ENCODE results near the gene BCL2L13. TPM values are rescaled to one million over a fixed set of nuclear protein-coding genes. Genes with fewer than 3 reads are reported as not detected.
A peak's percentile ranks its signal among the peaks of the same experiment; 100 is the strongest.

Gene BCL2L13
- total and polyA plus RNA-seq, 3 donors from 2014 or later, result 60.1 to 80.2 (median 74.1) TPM

- H3K27me3 ChIP-seq, result no peaks in the 10 kb centered on the region
- DNase-seq, result no peak
- H3K9me3 ChIP-seq, result no peaks in the 10 kb centered on the region
- H3K27ac ChIP-seq, result no peak overlapping the region
- no peaks in the 10 kb centered on the region for H3K36me3 ChIP-seq (ENCODE audit: low read depth, missing control alignments)
- H3K4me3 ChIP-seq, result no peak overlapping the region
- TF ChIP-seq POLR2A (IDR thresholded peaks at IDR 0.05), result no peak
- no peak for TF ChIP-seq CTCF (IDR thresholded peaks at IDR 0.05)
- WGBS, 2 donors, result 79 to 89% methylated on average over 6 to 7 of the region's 7 CpGs
- intact Hi-C loops (cut with DNase I; ENCODE audit: low total_unique reads), result no loop called here
- H3K4me1 ChIP-seq, result no peaks in the 10 kb centered on the region
These were observed 105.9 kb downstream of the BCL2L13 start for GRCh38 chr22:17744430-17744829.

GRCh38 chr22:17746916-17747315 lies 108.4 kb downstream of the BCL2L13 start:
- intact Hi-C loops (cut with DNase I; ENCODE audit: low total_unique reads), result no loop called here
- Histone ChIP-seq H3K4me1 (no peaks in the 10 kb centered on the region), H3K9me3 (no peaks in the 10 kb centered on the region), H3K27me3 (no peaks in the 10 kb centered on the region), H3K4me3 (no peak overlapping the region), H3K27ac (no peak overlapping the region), H3K36me3 (ENCODE audit: low read depth, missing control alignments) (no peaks in the 10 kb centered on the region)
- DNase-seq, result no peak
- TF ChIP-seq POLR2A (IDR thresholded peaks at IDR 0.05) (no peak), CTCF (IDR thresholded peaks at IDR 0.05) (no peak)
- WGBS, 2 donors, result 95% methylated on average over 10 of the region's 10 CpGs

GRCh38 chr22:17748555-17749353 lies 110.2 kb downstream of the BCL2L13 start:
- intact Hi-C loops (cut with DNase I; ENCODE audit: low total_unique reads), result no loop called here
- no peak overlapping the region for H3K27ac ChIP-seq
- H3K36me3 ChIP-seq (ENCODE audit: low read depth, missing control alignments), result no peaks in the 10 kb centered on the region
- peak overlapping the region; percentile 18 to 31 for H3K4me3 ChIP-seq
- H3K4me1 ChIP-seq, result no peaks in the 10 kb centered on the region
- no peak for TF ChIP-seq POLR2A (IDR thresholded peaks at IDR 0.05)
- no peak for TF ChIP-seq CTCF (IDR thresholded peaks at IDR 0.05)
- no peaks in the 10 kb centered on the region for H3K9me3 ChIP-seq
- peak; percentile 27 for DNase-seq
- H3K27me3 ChIP-seq, result no peaks in the 10 kb centered on the region
- 37 to 60% methylated on average over 28 to 40 of the region's 40 CpGs for WGBS, 2 donors

- no peak overlapping the region for H3K27ac ChIP-seq
- intact Hi-C loops (cut with DNase I; ENCODE audit: low total_unique reads), result no loop called here
- no peaks in the 10 kb centered on the region for H3K27me3 ChIP-seq
- H3K9me3 ChIP-seq, result no peaks in the 10 kb centered on the region
- no peak for DNase-seq
- no peaks in the 10 kb centered on the region for H3K36me3 ChIP-seq (ENCODE audit: low read depth, missing control alignments)
- 63 to 64% methylated on average over 24 to 35 of the region's 35 CpGs for WGBS, 2 donors
- H3K4me3 ChIP-seq, result peak overlapping the region; percentile 15 to 40
- H3K4me1 ChIP-seq, result no peaks in the 10 kb centered on the region
- TF ChIP-seq POLR2A (IDR thresholded peaks at IDR 0.05) (no peak), CTCF (IDR thresholded peaks at IDR 0.05) (no peak)
These were observed 111.2 kb downstream of the BCL2L13 start for GRCh38 chr22:17749605-17750395.
